ENCODE results near the gene PALLD. TPM values are rescaled to one million over a fixed set of nuclear protein-coding genes. Genes with fewer than 3 reads are reported as not detected.

PALLD gene
- total RNA-seq, 1 donor from 2014 or later: 396 TPM

DNA sequence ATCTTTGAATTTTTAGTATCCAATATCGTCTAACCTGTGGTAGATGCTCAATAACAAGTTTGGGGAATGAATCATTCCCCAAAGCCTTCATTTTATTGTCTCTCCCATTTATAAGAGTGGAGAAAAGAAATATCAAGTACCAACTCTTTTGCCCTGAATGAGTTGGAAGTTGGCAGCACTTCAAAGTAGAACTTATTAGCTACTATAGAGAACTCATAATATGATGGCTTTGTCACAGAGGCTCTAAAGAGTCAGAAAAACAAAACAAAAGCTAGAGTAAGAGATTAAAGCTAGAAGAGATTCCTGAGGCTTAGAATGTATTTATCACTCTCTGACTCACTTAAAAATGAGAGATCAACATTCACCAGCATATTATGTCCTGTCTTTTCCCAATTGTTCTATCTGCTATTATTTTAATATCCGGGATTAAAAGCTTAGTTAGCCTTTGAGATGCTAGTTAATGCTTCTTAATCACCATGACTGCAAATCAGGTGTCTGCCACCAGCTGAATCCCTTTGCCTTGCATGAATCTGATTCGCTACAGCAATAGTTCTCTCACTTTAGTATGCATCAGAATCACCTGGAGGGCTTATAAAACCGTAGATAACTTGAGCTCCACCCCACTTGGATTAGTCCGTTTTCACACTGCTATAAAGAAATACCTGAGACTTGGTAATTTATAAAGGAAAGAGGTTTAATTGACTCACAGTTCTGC, 77.9 kb downstream of the PALLD start:
- no peak overlapping the region for H3K27ac Mint-ChIP-seq (ENCODE audit: unreplicated experiment)

DNA sequence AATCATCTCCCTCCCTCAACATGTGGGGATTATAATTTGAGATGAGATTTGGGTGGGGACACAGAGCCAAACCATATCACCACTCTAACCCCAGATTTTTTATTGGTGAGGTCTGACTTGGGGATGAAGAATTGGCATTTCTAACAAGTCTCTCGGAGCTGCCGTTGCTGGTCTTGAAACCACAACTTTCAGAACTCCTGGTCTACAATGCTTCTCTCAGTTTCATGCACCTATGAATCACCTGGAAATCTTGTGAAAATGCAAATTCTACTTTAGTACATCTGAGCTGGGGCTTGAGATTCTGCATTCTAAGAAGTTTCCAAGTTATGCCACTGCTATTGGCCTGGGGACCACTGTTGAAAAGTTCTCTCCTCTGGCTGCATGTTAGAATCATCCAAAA, 78.6 kb downstream of the PALLD start:
- H3K4me3 Mint-ChIP-seq (ENCODE audit: unreplicated experiment): no peak overlapping the region
- DNase-seq (ENCODE audit: extremely low spot score, unreplicated experiment): no peak
- no peaks in the 10 kb centered on the region for H3K27me3 Mint-ChIP-seq (ENCODE audit: unreplicated experiment)
- TF ChIP-seq, protein P1, sequence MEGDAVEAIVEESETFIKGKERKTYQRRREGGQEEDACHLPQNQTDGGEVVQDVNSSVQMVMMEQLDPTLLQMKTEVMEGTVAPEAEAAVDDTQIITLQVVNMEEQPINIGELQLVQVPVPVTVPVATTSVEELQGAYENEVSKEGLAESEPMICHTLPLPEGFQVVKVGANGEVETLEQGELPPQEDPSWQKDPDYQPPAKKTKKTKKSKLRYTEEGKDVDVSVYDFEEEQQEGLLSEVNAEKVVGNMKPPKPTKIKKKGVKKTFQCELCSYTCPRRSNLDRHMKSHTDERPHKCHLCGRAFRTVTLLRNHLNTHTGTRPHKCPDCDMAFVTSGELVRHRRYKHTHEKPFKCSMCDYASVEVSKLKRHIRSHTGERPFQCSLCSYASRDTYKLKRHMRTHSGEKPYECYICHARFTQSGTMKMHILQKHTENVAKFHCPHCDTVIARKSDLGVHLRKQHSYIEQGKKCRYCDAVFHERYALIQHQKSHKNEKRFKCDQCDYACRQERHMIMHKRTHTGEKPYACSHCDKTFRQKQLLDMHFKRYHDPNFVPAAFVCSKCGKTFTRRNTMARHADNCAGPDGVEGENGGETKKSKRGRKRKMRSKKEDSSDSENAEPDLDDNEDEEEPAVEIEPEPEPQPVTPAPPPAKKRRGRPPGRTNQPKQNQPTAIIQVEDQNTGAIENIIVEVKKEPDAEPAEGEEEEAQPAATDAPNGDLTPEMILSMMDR (IDR thresholded peaks at IDR 0.05): no peak
- H3K27ac Mint-ChIP-seq (ENCODE audit: unreplicated experiment): no peak overlapping the region
- no peaks in the 10 kb centered on the region for H3K36me3 Mint-ChIP-seq (ENCODE audit: unreplicated experiment)
- no peaks in the 10 kb centered on the region for H3K9me3 Mint-ChIP-seq (ENCODE audit: unreplicated experiment)
- peaks cover 13% of the 10 kb centered on the region for H3K4me1 Mint-ChIP-seq (ENCODE audit: unreplicated experiment)

More for the DNA sequence above, 77.9 kb downstream of the PALLD start:
- no peak for DNase-seq (ENCODE audit: extremely low spot score, unreplicated experiment)
- TF ChIP-seq, protein P1 (IDR thresholded peaks at IDR 0.05): no peak
- Mint-ChIP-seq H3K27me3 (ENCODE audit: unreplicated experiment) (no peaks in the 10 kb centered on the region), H3K36me3 (ENCODE audit: unreplicated experiment) (no peaks in the 10 kb centered on the region), H3K4me1 (ENCODE audit: unreplicated experiment) (peaks cover 19% of the 10 kb centered on the region), H3K4me3 (ENCODE audit: unreplicated experiment) (no peak overlapping the region), H3K9me3 (ENCODE audit: unreplicated experiment) (no peaks in the 10 kb centered on the region)

DNA sequence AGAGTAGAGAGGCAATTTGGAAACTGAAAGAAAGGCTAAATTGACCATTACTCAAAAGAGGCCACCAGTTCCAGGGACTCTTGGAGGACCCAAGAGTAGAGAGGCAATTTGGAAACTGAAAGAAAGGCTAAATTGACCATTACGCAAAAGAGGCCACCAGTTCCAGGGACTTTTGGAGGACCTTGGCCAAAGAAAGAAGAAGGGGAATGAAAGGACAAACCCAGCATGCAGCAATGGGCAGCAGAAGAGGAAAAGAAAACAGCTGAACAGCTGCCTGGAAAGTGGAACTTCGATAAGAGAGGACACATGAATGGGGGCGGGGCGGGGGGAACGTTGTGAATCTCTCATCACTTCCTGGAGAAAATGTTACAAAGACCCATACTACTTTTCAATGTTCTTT, 80.8 kb downstream of the PALLD start:
- H3K4me3 Mint-ChIP-seq (ENCODE audit: unreplicated experiment): no peak overlapping the region
- H3K9me3 Mint-ChIP-seq (ENCODE audit: unreplicated experiment): peaks cover 14% of the 10 kb centered on the region
- H3K36me3 Mint-ChIP-seq (ENCODE audit: unreplicated experiment): peaks cover 9% of the 10 kb centered on the region
- H3K27me3 Mint-ChIP-seq (ENCODE audit: unreplicated experiment): no peaks in the 10 kb centered on the region
- DNase-seq (ENCODE audit: extremely low spot score, unreplicated experiment): no peak
- TF ChIP-seq, protein P1 (IDR thresholded peaks at IDR 0.05): no peak
- H3K4me1 Mint-ChIP-seq (ENCODE audit: unreplicated experiment): peaks cover 11% of the 10 kb centered on the region
- H3K27ac Mint-ChIP-seq (ENCODE audit: unreplicated experiment): no peak overlapping the region

DNA sequence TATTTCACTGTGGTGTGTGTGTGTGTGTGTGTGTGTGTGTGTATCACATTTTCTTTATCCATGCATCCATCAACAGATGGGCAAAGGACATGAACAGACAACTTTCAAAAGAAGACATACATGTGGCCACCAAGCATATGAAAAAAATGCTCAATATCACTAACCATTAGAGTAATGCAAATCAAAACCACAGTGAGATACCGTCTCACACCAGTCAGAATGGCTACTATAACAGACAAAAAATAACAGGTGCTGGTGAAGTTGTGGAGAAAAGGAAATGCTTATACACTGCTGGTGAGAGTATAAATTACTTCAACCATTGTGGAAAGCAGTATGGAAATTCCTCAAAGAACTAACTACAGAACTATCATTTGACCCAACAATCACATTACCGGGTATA, 83.4 kb downstream of the PALLD start:
- Mint-ChIP-seq H3K4me3 (ENCODE audit: unreplicated experiment) (no peak overlapping the region), H3K27me3 (ENCODE audit: unreplicated experiment) (no peaks in the 10 kb centered on the region), H3K27ac (ENCODE audit: unreplicated experiment) (no peak overlapping the region), H3K9me3 (ENCODE audit: unreplicated experiment) (peaks cover 14% of the 10 kb centered on the region), H3K4me1 (ENCODE audit: unreplicated experiment) (peaks cover 18% of the 10 kb centered on the region), H3K36me3 (ENCODE audit: unreplicated experiment) (peaks cover 9% of the 10 kb centered on the region)
- TF ChIP-seq, protein P1 (IDR thresholded peaks at IDR 0.05): no peak
- no peak for DNase-seq (ENCODE audit: extremely low spot score, unreplicated experiment)

DNA sequence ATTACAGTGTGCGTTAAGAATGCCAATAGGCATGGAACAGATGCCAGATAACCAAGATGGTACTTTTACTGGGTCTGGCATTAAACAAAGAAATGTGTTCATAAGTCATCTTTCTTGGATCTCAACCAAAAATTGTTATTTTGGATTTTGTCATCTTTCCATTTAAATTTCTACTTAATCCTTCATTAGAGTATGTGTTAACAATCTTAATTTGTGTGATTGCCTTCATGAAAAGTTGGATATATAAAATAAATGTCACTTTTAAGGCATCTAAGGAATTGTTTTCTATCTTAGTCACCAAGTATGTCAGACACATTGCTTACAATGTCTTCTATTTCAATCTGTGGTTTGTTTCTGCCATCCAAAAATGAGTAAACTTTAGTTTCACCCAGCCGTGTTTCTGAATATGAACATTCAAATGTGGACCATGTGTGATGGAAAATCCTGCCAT, 87.5 kb downstream of the PALLD start:
- peaks cover 14% of the 10 kb centered on the region for H3K9me3 Mint-ChIP-seq (ENCODE audit: unreplicated experiment)
- H3K27ac Mint-ChIP-seq (ENCODE audit: unreplicated experiment): peak overlapping the region; percentile 70
- H3K27me3 Mint-ChIP-seq (ENCODE audit: unreplicated experiment): no peaks in the 10 kb centered on the region
- no peak overlapping the region for H3K4me3 Mint-ChIP-seq (ENCODE audit: unreplicated experiment)
- peaks cover 56% of the 10 kb centered on the region for H3K4me1 Mint-ChIP-seq (ENCODE audit: unreplicated experiment)
- TF ChIP-seq, protein P1 (IDR thresholded peaks at IDR 0.05): no peak
- H3K36me3 Mint-ChIP-seq (ENCODE audit: unreplicated experiment): peaks cover 9% of the 10 kb centered on the region
- no peak for DNase-seq (ENCODE audit: extremely low spot score, unreplicated experiment)

Data from osteocyte (in vitro differentiated cells).